Endothelial cell of umbilical vein (primary cell): Measurements from ENCODE around the gene SEMA5A. TPM values are rescaled to one million over a fixed set of nuclear protein-coding genes. Genes with fewer than 3 reads are reported as not detected.
A peak's percentile ranks its signal among the peaks of the same experiment; 100 is the strongest.

Experiments used
- Bru-seq: library from RNA; stranded (reverse); fragments of 400-500 nt; gene quantifications from one replicate; lab custom pipeline; 2021; lab: Mats Ljungman, UMichigan
- BruChase-seq, 2 experiments: library from RNA; stranded (reverse); fragments of 400-500 nt; gene quantifications; one replicate each; lab custom pipeline; 2021; lab: Mats Ljungman, UMichigan
- BruUV-seq: library from RNA; stranded (reverse); fragments of 400-500 nt; replicated peaks from 2 replicates; lab custom pipeline; 2021; lab: Mats Ljungman, UMichigan
- CTCF ChIA-PET: fragments of 300-600, 350-600 bp; sonication (Branson Sonifier 250); formaldehyde crosslinking; loops from one replicate; lab custom pipeline; 2021; ENCODE audit warnings: antibody characterized with exemption, inconsistent platforms; lab: Charles Lee
- POLR2A ChIA-PET: fragments of 300-600, 350-600 bp; sonication (Branson Sonifier 250); formaldehyde crosslinking; loops from one replicate; lab custom pipeline; 2021; ENCODE audit warnings: antibody characterized with exemption, inconsistent platforms; lab: Charles Lee
- DNase-seq: peaks from one replicate; pipeline ENCODE4 v3.0.0-alpha.2; 2011; ENCODE audit warnings: low read depth, low spot score
- FAIRE-seq: peaks from 2 replicates; lab custom pipeline; 2011; peaks lifted over from hg19 to GRCh38; lab: Jason Lieb, UNC
- H2AFZ ChIP-seq: 2 replicates; pipeline ENCODE4 v1.6.0; 2012; ENCODE audit warnings: low read depth, low read length, control low read depth, inconsistent platforms
- H3K27ac ChIP-seq: 2 replicates; pipeline ENCODE4 v1.5.1; 2011; ENCODE audit warnings: low read depth, mild to moderate bottlenecking, control low read depth, low read length, moderate library complexity; ENCODE audit not compliant: insufficient read depth
- H3K27me3 ChIP-seq, 2 experiments: 2 replicates each; pipeline versions ENCODE4 v1.6.0 to v1.6.1; 2011; ENCODE audit warnings: low read length in 2 of 2, mixed read lengths in 1 of 2; ENCODE audit not compliant: control insufficient read depth in 2 of 2, insufficient read depth in 2 of 2
- H3K36me3 ChIP-seq, 2 experiments: 2 replicates in 1 of 2; 3 replicates in 1 of 2; pipeline ENCODE4 v1.5.1; 2011; ENCODE audit warnings: low read length in 2 of 2, mild to moderate bottlenecking in 1 of 2, moderate library complexity in 1 of 2; ENCODE audit not compliant: control insufficient read depth in 2 of 2, insufficient read depth in 2 of 2; ENCODE audit errors: extremely low read depth in 1 of 2
- H3K4me1 ChIP-seq: 3 replicates; pipeline ENCODE4 v1.5.1; 2011; ENCODE audit warnings: mild to moderate bottlenecking, low read length; ENCODE audit not compliant: control insufficient read depth, insufficient read depth; ENCODE audit errors: extremely low read depth
- H3K4me2 ChIP-seq: 2 replicates; pipeline ENCODE4 v1.6.1; 2011; ENCODE audit warnings: low read length, control low read depth, mixed read lengths; ENCODE audit not compliant: insufficient read depth
- H3K4me3 ChIP-seq, 3 experiments: fragments of 200-600 bp in 1 of 3; sonication (generic), shearing (Covaris generic) in 1 of 3; replicated peaks in 1 of 3; 2 replicates each; pipeline ENCODE4 v1.5.1; 2011 to 2016; ENCODE audit warnings: control low read depth in 3 of 3, low read length in 3 of 3, mild to moderate bottlenecking in 2 of 3, inconsistent platforms in 1 of 3, low read depth in 1 of 3, moderate library complexity in 1 of 3; ENCODE audit not compliant: insufficient read depth in 1 of 3
- H3K79me2 ChIP-seq: 2 replicates; pipeline ENCODE4 v1.6.0; 2012; ENCODE audit warnings: low read length, inconsistent platforms; ENCODE audit not compliant: control insufficient read depth, insufficient read depth
- H3K9ac ChIP-seq: replicated peaks from 2 replicates; pipeline ENCODE3; 2011; ENCODE audit warnings: low read length, control low read depth; ENCODE audit not compliant: insufficient read depth; ENCODE audit errors: extremely low read depth
- H3K9me1 ChIP-seq: replicated peaks from 3 replicates; pipeline ENCODE4 v1.6.0; 2011; ENCODE audit warnings: mild to moderate bottlenecking, low read length; ENCODE audit not compliant: control insufficient read depth, insufficient read depth; ENCODE audit errors: extremely low read depth
- H3K9me3 ChIP-seq: replicated peaks from 2 replicates; pipeline ENCODE4 v1.5.1; 2012; ENCODE audit warnings: low read length, inconsistent platforms; ENCODE audit not compliant: control insufficient read depth, insufficient read depth
- H4K20me1 ChIP-seq: replicated peaks from 2 replicates; pipeline ENCODE3; 2011; ENCODE audit warnings: mild to moderate bottlenecking, low read length; ENCODE audit not compliant: control insufficient read depth, insufficient read depth; ENCODE audit errors: extremely low read depth
- EZH2 ChIP-seq: IDR thresholded peaks from 2 replicates; pipeline ENCODE4 v1.6.1; 2012; ENCODE audit warnings: borderline replicate concordance, low read depth, mild to moderate bottlenecking, moderate library complexity, low read length, inconsistent platforms; ENCODE audit not compliant: severe bottlenecking
- FOS ChIP-seq: IDR thresholded peaks from 2 replicates; pipeline ENCODE4 v1.6.1; 2011; ENCODE audit warnings: mild to moderate bottlenecking, low read length, moderate library complexity, borderline replicate concordance; ENCODE audit not compliant: insufficient read depth
- GATA2 ChIP-seq: IDR thresholded peaks from 2 replicates; pipeline ENCODE4 v1.7.0; 2011; ENCODE audit warnings: low read depth, mild to moderate bottlenecking, moderate library complexity, mixed read lengths, low read length; ENCODE audit not compliant: insufficient read length, insufficient read depth
- JUN ChIP-seq: IDR thresholded peaks from 2 replicates; pipeline ENCODE4 v1.6.1; 2011; ENCODE audit warnings: borderline replicate concordance, low read depth; ENCODE audit not compliant: insufficient read length, insufficient read depth
- POLR2A ChIP-seq: IDR thresholded peaks from 2 replicates; pipeline ENCODE4 v1.6.1; 2012; ENCODE audit warnings: low read depth, mild to moderate bottlenecking, control low read depth, low read length
- POLR2AphosphoS5 ChIP-seq: IDR thresholded peaks from 2 replicates; pipeline ENCODE4 v1.6.1; 2012; ENCODE audit warnings: low read depth, mild to moderate bottlenecking, control low read depth, low read length, moderate library complexity; ENCODE audit not compliant: insufficient read depth
- dilution Hi-C: fragments of 300-500 bp; cut with MboI; formaldehyde crosslinking; loops from one replicate; pipeline ENCODE4 v1.15.0; 2019; ENCODE audit warnings: low sequenced_read_pairs; ENCODE audit not compliant: extremely low pct_ligation_motif_present
- intact Hi-C: fragments of 100-400 bp; cut with micrococcal nuclease; formaldehyde crosslinking; loops from one replicate; pipeline ENCODE4 v1.10.0; 2022
- long read RNA-seq: library from polyadenylated mRNA; stranded (forward); transcript quantifications from one replicate; pipeline ENCODE4 v2.0.0, GENCODE V29; 2021
- polyA minus RNA-seq, 3 experiments: library from RNA; depleted of rRNA, polyadenylated mRNA; stranded (reverse); fragments of >200 nt; gene quantifications; 1 replicate in 1 of 3; 2 replicates in 2 of 3; pipeline ENCODE4 v1.2.3, GENCODE V29; 2011
- polyA plus RNA-seq, 4 experiments: library from polyadenylated mRNA; depleted of rRNA in 3 of 4; stranded (reverse) in 3 of 4; unstranded in 1 of 4; fragments of >200 nt; gene quantifications; 2 replicates each; pipeline versions ENCODE4 v1.2.1 to v1.2.3, GENCODE V29; 2011 to 2012; ENCODE audit warnings: missing spikeins in 1 of 4
- total RNA-seq: library from RNA; stranded (reverse); gene quantifications from 2 replicates; pipeline ENCODE4 v1.2.3, GENCODE V29; 2021
- TF ChIP-seq, protein P1 (sequence below), 2 donors: IDR thresholded peaks; 1 replicate in 1 of 2; 2 replicates in 1 of 2; pipeline ENCODE4 v1.5.1; 2011; ENCODE audit warnings: low read length in 2 of 2, mild to moderate bottlenecking in 2 of 2, moderate library complexity in 2 of 2, control low read depth in 1 of 2, inconsistent platforms in 1 of 2, low read depth in 1 of 2; ENCODE audit not compliant: insufficient read depth in 1 of 2; ENCODE audit errors: extremely low read depth in 1 of 2
- TF ChIP-seq, protein P2 (sequence below): IDR thresholded peaks from 2 replicates; pipeline ENCODE4 v1.6.1; 2011; ENCODE audit not compliant: insufficient read depth, insufficient read length

The SEMA5A gene, protein sequence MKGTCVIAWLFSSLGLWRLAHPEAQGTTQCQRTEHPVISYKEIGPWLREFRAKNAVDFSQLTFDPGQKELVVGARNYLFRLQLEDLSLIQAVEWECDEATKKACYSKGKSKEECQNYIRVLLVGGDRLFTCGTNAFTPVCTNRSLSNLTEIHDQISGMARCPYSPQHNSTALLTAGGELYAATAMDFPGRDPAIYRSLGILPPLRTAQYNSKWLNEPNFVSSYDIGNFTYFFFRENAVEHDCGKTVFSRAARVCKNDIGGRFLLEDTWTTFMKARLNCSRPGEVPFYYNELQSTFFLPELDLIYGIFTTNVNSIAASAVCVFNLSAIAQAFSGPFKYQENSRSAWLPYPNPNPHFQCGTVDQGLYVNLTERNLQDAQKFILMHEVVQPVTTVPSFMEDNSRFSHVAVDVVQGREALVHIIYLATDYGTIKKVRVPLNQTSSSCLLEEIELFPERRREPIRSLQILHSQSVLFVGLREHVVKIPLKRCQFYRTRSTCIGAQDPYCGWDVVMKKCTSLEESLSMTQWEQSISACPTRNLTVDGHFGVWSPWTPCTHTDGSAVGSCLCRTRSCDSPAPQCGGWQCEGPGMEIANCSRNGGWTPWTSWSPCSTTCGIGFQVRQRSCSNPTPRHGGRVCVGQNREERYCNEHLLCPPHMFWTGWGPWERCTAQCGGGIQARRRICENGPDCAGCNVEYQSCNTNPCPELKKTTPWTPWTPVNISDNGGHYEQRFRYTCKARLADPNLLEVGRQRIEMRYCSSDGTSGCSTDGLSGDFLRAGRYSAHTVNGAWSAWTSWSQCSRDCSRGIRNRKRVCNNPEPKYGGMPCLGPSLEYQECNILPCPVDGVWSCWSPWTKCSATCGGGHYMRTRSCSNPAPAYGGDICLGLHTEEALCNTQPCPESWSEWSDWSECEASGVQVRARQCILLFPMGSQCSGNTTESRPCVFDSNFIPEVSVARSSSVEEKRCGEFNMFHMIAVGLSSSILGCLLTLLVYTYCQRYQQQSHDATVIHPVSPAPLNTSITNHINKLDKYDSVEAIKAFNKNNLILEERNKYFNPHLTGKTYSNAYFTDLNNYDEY
- total RNA-seq (0.04 TPM in 1 of 2 replicates, not detected in the other), polyA plus RNA-seq (0.06 and 0.13 TPM in 2 replicates), polyA minus RNA-seq (0.24 and 2.2 TPM in 2 replicates), Bru-seq, nascent RNA (percentile 8 among the genes with signal in this experiment), BruChase-seq, experiment 1, labeled RNA remaining after a 6-hour chase (percentile 2 among the genes with signal in this experiment), BruChase-seq, experiment 2, labeled RNA remaining after a 2-hour chase (percentile 2 among the genes with signal in this experiment)
- 0.01 and 0.03 TPM in 2 replicates for polyA plus RNA-seq (2011; cell fraction: cytosol; rRNA removed)
- polyA plus RNA-seq (2011; cell fraction: nucleus; rRNA removed): 0.01 TPM in 2 replicates
- 0.04 and 0.07 TPM in 2 replicates for polyA plus RNA-seq (2012)
- polyA minus RNA-seq (2011; cell fraction: cytosol; rRNA and poly(A)+ RNA removed): not detected
- 0.58 TPM in 2 replicates for polyA minus RNA-seq (2011; cell fraction: nucleus; rRNA and poly(A)+ RNA removed)
- long read RNA-seq: 0 reads

DNA sequence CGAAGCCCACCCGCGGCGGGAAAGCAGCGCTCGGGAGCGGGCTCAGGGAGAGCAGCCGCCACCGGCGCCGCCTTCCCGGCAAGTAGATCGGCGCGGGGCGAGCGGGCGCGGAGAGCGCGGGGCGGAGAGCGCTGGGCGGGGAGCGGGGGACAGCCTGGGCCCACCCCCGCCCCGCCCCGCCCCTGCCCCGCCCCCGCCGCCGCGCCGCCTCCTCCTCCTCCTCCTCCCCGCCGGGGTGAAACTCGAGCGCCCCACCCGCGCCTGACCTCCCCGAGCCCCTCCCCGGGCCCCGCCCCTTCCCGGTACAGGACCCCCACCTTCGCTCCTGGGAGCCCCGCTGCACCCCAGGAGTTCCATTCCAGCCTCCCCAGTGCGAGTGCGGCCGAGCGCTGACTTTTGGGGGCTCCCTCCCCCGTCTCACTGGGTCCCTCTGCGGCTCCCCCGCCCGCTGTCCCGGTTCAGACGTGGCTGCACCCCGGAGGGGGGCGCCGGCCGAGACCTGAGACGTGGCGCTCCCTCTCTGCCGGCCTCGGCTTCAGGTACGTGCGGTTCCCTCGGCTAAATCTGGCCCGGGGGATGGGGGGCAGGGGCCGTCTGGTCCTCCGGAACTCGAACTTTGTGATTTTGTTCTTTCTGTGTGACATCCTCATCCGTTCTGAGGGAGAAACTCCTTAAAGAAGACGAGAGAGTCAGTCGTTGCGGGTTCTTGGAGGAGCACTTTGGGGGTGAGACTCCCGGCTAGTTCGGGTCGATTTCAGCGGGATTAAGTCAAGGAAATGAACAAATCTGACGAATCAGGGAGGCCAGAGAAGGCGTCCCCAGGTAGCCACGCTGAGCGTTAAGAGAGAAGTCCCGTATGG lies at the start of gene SEMA5A:
SEMA5A (minus strand) TSS at position 84 of the 860 bp plus-strand sequence. CDS start 166,129 bp downstream, outside the sequence.
- intact Hi-C loops (no loop called here), dilution Hi-C loops (no loop called here)
- Histone ChIP-seq H3K9me1 (no peaks in the 10 kb centered on the region), H4K20me1 (no peaks in the 10 kb centered on the region), H3K9me3 (no peaks in the 10 kb centered on the region), H3K4me3 (peak within 1 kb of the TSS; percentile 12 to 27 (median 17)), H3K4me1 (peaks cover 3% of the 10 kb centered on the region), H3K4me2 (peak within 1 kb of the TSS; percentile 16), H2AFZ (peak within 1 kb of the TSS; percentile 30), H3K9ac (no peak within 1 kb of the TSS), H3K79me2 (no peaks in the 10 kb centered on the region), H3K36me3 (no peaks in the 10 kb centered on the region), H3K27ac (no peak within 1 kb of the TSS), H3K27me3 (peaks cover 0 to 7% of the 10 kb centered on the region in 2 experiments)
- DNase-seq: no peak
- no peak for FAIRE-seq
- TF ChIP-seq, protein P1, sequence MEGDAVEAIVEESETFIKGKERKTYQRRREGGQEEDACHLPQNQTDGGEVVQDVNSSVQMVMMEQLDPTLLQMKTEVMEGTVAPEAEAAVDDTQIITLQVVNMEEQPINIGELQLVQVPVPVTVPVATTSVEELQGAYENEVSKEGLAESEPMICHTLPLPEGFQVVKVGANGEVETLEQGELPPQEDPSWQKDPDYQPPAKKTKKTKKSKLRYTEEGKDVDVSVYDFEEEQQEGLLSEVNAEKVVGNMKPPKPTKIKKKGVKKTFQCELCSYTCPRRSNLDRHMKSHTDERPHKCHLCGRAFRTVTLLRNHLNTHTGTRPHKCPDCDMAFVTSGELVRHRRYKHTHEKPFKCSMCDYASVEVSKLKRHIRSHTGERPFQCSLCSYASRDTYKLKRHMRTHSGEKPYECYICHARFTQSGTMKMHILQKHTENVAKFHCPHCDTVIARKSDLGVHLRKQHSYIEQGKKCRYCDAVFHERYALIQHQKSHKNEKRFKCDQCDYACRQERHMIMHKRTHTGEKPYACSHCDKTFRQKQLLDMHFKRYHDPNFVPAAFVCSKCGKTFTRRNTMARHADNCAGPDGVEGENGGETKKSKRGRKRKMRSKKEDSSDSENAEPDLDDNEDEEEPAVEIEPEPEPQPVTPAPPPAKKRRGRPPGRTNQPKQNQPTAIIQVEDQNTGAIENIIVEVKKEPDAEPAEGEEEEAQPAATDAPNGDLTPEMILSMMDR (IDR thresholded peaks at IDR 0.05; ENCODE audit: extremely low read depth in 1 of 2, insufficient read depth in 1 of 2, low read depth in 1 of 2, low read length in 2 of 2): no peak
- TF ChIP-seq POLR2A (no peak), POLR2AphosphoS5 (no peak), GATA2 (no peak), JUN (no peak), FOS (no peak), EZH2 (no peak)
- TF ChIP-seq, protein P2, sequence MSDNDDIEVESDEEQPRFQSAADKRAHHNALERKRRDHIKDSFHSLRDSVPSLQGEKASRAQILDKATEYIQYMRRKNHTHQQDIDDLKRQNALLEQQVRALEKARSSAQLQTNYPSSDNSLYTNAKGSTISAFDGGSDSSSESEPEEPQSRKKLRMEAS: no peak
- POLR2A ChIA-PET: no interaction called here
- no TSS peak for BruUV-seq
- CTCF ChIA-PET: no interaction called here
